ENCODE measurements around the gene RPTOR. TPM values are rescaled to one million over a fixed set of nuclear protein-coding genes. Genes with fewer than 3 reads are reported as not detected.

The RPTOR gene
- total RNA-seq, 1 donor from 2014 or later = 21.8 TPM

- H3K27ac ChIP-seq (replicated peaks) = no peak overlapping the region
- H3K4me1 ChIP-seq = peaks cover 21% of the 10 kb centered on the region
- peaks cover 46% of the 10 kb centered on the region for H3K27me3 ChIP-seq (ENCODE audit: low read depth)
- intact Hi-C loops (cut with micrococcal nuclease) = loop anchor here (10.0 kb wide), 1 partner anchor 114 kb away; no protein-coding TSS in a partner anchor
- no peaks in the 10 kb centered on the region for H3K36me3 ChIP-seq
- no peak for DNase-seq
- no peaks in the 10 kb centered on the region for H3K9me3 ChIP-seq (replicated peaks)
- no peak for TF ChIP-seq CTCF (IDR thresholded peaks at IDR 0.05; ENCODE audit: borderline replicate concordance)
- H3K4me3 ChIP-seq = no peak overlapping the region
Measured at GRCh38 chr17:80978499-80979497, 434.2 kb downstream of the RPTOR start.

- TF ChIP-seq CTCF (IDR thresholded peaks at IDR 0.05; ENCODE audit: borderline replicate concordance) = no peak
- intact Hi-C loops (cut with micrococcal nuclease) = loop anchor here (10.0 kb wide), 2 partner anchors 115 to 555 kb away; no protein-coding TSS in a partner anchor
- Histone ChIP-seq H3K4me3 (no peak overlapping the region), H3K9me3 (replicated peaks) (no peaks in the 10 kb centered on the region), H3K27me3 (ENCODE audit: low read depth) (peaks cover 41% of the 10 kb centered on the region), H3K4me1 (peaks cover 24% of the 10 kb centered on the region), H3K27ac (replicated peaks) (no peak overlapping the region), H3K36me3 (no peaks in the 10 kb centered on the region)
- DNase-seq = no peak
Measured at GRCh38 chr17:80979547-80980378, 435.1 kb downstream of the RPTOR start.

- DNase-seq = no peak
- Histone ChIP-seq H3K27ac (replicated peaks) (no peak overlapping the region), H3K4me1 (peaks cover 26% of the 10 kb centered on the region), H3K9me3 (replicated peaks) (no peaks in the 10 kb centered on the region), H3K4me3 (no peak overlapping the region), H3K27me3 (ENCODE audit: low read depth) (peaks cover 41% of the 10 kb centered on the region), H3K36me3 (no peaks in the 10 kb centered on the region)
- TF ChIP-seq CTCF (IDR thresholded peaks at IDR 0.05; ENCODE audit: borderline replicate concordance) = no peak
- intact Hi-C loops (cut with micrococcal nuclease) = loop anchor here (10.0 kb wide), 1 partner anchor 556 kb away; no protein-coding TSS in a partner anchor
Measured at GRCh38 chr17:80980397-80981061, 435.9 kb downstream of the RPTOR start.

GRCh38 chr17:80981062-80981902 lies 436.6 kb downstream of the RPTOR start:
- Histone ChIP-seq H3K4me1 (peaks cover 26% of the 10 kb centered on the region), H3K27me3 (ENCODE audit: low read depth) (peaks cover 41% of the 10 kb centered on the region), H3K4me3 (peak overlapping the region; percentile 23), H3K36me3 (no peaks in the 10 kb centered on the region), H3K27ac (replicated peaks) (no peak overlapping the region), H3K9me3 (replicated peaks) (no peaks in the 10 kb centered on the region)
- DNase-seq = no peak
- intact Hi-C loops (cut with micrococcal nuclease) = loop anchor here (10.0 kb wide), 1 partner anchor 556 kb away; no protein-coding TSS in a partner anchor
- TF ChIP-seq CTCF (IDR thresholded peaks at IDR 0.05; ENCODE audit: borderline replicate concordance) = peak; percentile 85
